GM20000 (cell line): ENCODE results near the gene CCNT2.

Experiments used
- DNase-seq: peaks from one replicate; pipeline ENCODE4 v3.0.0; 2012; ENCODE audit warnings: low spot score
- TF ChIP-seq, protein P1 (sequence below): IDR thresholded peaks from 2 replicates; pipeline ENCODE4 v1.5.1; 2012; ENCODE audit warnings: mild to moderate bottlenecking, control low read depth; ENCODE audit errors: extremely low read depth, missing control alignments

CCNT2 gene

GRCh38 chr2:134936691-134937090, 18.1 kb downstream of the CCNT2 start:
- no peak for DNase-seq
- TF ChIP-seq, protein P1, sequence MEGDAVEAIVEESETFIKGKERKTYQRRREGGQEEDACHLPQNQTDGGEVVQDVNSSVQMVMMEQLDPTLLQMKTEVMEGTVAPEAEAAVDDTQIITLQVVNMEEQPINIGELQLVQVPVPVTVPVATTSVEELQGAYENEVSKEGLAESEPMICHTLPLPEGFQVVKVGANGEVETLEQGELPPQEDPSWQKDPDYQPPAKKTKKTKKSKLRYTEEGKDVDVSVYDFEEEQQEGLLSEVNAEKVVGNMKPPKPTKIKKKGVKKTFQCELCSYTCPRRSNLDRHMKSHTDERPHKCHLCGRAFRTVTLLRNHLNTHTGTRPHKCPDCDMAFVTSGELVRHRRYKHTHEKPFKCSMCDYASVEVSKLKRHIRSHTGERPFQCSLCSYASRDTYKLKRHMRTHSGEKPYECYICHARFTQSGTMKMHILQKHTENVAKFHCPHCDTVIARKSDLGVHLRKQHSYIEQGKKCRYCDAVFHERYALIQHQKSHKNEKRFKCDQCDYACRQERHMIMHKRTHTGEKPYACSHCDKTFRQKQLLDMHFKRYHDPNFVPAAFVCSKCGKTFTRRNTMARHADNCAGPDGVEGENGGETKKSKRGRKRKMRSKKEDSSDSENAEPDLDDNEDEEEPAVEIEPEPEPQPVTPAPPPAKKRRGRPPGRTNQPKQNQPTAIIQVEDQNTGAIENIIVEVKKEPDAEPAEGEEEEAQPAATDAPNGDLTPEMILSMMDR = no peak

DNA sequence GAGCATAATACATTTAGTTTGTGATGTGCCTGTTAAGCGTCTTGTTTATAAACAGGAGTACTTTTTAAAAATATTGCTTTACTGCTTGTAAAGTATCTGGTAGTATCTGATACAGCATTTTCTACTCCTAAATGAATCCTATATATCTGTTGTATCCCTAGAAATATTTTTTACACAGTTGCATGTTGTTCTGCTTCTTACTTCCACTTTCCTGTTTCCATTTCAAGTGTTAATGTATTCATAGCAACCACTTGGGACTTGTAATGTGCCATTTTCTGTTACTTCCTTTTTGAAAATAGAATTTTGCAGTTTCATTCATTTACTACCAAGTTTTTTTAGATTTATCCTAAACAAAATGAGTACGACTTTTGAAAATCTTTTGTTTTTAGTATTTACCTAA, 24.9 kb downstream of the CCNT2 start:
- DNase-seq = peak; percentile 23
- TF ChIP-seq, protein P1 = no peak

DNA sequence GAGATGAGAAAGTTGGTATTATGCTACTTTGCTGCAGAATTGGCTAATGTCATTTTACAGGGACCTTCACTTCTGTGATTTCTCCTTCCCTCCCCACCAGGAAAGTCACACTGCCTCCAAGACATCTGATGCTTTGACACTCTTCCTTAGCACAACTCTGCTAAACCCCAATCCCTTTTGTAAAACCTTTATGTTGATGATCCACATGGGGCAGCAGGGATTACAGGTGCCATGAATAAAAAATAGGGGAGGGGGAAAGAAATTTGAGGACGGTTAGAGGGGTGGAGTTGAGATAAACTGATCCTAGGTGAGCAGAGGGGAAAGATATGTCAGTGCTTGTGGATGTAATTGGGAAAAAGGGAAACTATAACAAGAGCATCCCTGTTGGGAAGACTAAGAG, 26.4 kb downstream of the CCNT2 start:
- no peak for DNase-seq
- TF ChIP-seq, protein P1 = no peak

DNA sequence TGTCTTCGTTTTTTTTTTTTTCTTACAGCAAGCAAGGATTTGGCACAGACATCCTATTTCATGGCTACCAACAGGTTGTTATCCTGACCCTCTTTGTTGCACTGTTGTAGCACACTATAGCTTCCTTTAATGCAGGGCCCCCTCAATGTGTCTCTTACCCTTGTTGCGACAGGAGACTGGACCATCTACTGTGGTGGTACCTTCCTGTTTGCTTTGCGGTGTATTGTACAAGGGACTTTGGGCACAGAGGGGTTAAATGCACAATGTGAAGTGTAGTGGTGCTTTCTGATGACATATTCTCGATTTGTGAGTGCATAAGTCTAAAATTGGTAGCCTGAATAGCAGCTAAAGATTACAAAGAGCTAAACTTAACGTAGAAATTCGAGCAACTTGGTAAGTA, 27.5 kb downstream of the CCNT2 start:
- no peak for DNase-seq
- TF ChIP-seq, protein P1 = no peak

DNA sequence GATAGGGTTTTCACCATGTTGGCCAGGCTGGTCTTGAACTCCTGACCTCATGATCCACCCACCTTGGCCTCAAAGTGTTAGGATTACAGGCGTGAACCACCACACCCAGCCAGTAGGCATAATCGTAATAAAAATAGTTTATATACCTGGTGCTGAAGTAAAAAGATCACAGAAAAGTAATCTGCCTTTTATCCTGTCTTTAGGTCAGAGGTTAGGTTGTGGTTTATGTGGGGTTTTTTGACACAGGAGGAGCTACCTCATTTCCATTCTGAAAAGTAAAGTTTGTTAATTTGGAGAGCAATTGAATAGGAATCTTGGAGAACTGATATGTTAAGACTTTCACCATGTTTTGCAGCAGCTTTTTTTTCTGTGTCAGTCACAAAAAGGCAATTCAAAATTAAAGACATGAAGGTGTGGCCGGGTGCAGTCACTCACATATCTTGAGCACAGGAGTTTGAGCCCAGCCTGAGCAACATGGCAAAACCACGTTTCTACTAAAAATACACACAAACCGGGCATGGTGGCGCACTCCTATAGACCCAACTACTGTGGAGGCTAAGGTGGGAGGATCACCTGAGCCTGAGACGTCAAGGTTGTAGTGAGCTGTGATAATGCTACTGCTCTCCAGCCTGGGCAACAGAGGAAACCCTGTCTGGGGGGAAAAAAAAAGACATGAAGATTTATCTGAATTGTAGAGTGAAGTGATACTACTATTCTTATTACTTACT, 31.5 kb downstream of the CCNT2 start:
- DNase-seq = no peak
- TF ChIP-seq, protein P1 = no peak

DNA sequence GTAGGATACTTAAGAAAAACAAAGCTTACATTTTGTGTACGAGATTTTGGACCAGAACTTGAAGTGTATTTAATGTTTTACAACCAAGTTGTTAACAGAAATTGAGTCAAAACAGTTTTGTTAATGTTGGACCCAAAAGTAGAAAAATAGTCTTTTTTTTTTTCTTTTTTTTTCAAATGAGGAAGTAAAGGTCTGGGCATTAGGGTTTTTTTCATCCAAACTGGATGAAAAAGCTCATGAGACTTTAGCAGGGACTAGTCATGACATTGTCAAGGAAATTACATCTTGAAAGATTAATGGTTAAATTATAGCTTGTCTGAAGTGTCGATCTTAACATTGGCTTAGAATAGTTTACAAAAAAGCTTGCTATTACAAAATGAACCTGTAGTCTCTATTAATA, 32.3 kb downstream of the CCNT2 start:
- TF ChIP-seq, protein P1 = no peak

GRCh38 chr2:134952608-134953007, 34.0 kb downstream of the CCNT2 start:
- TF ChIP-seq, protein P1 = no peak
- no peak for DNase-seq

More for the DNA sequence above, 32.3 kb downstream of the CCNT2 start:
- DNase-seq = no peak
